ENCODE measurements around the gene CDH22.

The CDH22 gene

GRCh38 chr20:46127396-46128010, 180.8 kb downstream of the CDH22 start:
- DNase-seq, result no peak

- DNase-seq, result no peak
Observed at GRCh38 chr20:46126440-46127056, 181.8 kb downstream of the CDH22 start.
